Epithelial cell of alveolus of lung (primary cell): ENCODE results near the gene RFC4. TPM values are rescaled to one million over a fixed set of nuclear protein-coding genes. Genes with fewer than 3 reads are reported as not detected.

Experiments
- total RNA-seq: library from RNA; depleted of rRNA; stranded (reverse); fragments of >200 nt; gene quantifications from 2 replicates; pipeline ENCODE4 v1.2.1, GENCODE V29; 2015

The RFC4 gene
- total RNA-seq: 18.3 and 34.8 TPM in 2 replicates

DNA sequence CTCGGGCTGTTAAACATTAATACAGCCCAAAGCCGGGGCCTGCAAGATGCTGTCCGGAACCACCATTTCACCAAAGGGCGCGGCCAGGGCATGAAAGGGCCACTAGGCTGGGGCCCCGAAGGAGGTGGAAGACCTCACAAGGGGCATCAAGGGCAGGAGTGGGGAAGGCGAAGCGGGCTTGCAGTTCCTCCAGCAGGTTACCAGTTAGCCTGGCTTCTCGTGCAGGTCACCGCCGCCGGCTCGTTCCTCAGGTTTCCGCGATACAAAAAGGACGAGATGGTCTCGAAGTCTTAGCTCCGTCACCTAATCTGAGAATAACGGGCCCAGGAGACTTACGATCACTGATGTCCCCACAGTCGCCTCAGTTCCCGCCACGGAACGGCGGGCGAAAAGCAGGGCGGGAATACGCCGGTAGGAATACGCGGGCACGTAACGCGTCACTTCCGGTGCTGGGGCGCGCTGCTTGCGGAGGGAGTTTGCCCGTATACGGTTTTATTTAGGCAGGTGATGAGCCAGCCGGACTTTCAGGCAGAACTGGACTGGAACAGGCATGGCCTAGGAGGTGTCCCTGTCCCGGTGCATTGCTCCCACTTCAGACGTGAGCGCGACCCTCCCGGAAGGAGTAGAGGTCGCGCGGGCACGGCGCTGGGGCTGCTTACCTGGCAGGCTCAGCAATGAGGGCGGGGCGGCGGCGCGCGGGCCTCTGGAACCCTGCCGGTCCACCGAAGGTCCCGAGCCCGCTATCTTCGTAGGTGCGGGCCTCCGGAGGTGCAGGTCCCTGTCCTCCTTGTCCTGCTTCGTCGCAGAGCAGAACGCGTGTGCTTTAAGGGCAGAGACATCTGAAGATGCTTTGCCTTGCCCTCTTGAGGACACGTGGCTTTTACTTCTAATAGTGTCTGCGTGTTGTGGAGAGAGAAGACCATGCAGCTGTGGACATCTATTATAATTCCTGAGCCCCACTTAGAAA lies at the start of gene RFC4:
TSS of gene RFC4 (minus strand) at position 394 of the 967 bp plus-strand sequence. CDS start 1,769 bp downstream, outside the sequence.

DNA sequence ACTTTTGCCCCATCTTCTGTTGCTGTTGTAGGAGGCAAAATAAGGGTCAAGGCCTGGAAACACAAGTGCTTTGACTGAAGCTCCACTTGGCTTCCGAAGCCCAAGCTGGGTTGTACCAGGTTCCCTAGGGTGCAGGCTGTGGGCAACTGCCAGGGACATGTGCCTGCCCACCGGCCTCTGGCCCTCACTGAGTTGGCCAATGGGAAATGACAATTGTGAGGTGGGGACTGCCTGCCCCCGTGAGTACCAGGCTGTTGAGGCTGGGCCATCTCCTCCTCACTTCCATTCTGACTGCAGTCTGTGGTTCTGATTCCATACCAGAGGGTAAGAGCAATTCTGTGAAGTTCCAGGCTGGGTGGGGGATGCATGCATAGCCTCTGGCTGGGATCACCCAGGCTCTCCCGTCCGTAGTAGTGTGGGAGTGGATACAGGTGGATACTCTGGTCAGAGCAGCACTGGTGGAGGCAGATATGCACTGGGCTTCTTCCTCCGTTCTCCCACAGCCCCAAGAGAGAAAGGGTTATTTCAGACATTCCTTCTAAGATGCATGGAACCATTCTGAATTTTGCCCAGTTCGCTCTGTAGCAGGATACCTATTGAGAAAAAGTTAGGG lies 36.2 kb upstream of the RFC4 start, which contains the start of gene ADIPOQ:
TSS of gene ADIPOQ (plus strand) at position 285 of the 613 bp plus-strand sequence. CDS start 10,349 bp downstream, outside the sequence.

DNA sequence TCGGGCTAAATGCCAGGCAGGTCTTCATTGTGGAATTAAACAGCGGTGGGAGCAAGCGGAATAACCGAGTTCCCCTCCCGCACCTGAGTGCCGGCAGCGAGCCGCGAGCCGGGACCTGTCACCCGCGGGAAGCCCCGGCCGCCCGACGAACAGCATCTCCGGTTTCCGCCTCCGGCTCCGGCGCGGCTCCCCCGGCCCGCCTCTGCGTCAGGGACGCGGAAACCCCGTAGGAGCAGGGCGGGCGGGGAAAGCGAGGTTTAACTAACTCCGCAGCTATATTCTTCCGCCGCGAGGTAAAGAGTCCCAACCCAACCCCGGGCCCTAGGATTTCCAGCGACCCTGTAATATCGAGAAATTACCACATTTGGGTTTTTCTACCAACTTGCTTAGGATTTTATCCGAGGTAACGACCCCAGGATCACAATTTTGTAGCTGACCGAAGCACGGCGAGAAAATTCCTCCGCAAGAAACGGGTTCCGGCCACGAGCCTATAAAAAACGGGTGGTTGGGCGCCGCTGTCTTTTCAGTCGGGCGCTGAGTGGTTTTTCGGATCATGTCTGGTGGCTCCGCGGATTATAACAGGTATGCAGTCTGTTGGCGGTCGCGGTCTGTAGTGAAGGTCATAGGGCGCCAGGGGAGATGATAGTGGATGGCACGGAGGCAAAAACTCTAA lies 23.1 kb downstream of the RFC4 start, which contains the start of gene EIF4A2:
TSS of gene EIF4A2 (plus strand) at position 520 of the 673 bp plus-strand sequence. CDS start at position 554, 34 bp downstream.

Other genes starting within 250 kb of the RFC4 start
- gene TBCCD1, start 239.1 kb downstream of the RFC4 start, total RNA-seq: 11.0 and 14.0 TPM in 2 replicates
- gene DNAJB11, start 235.8 kb downstream of the RFC4 start, total RNA-seq: 48.7 and 72.1 TPM in 2 replicates
- not detected in 2 replicates for gene AHSG, start 193.4 kb downstream of the RFC4 start, total RNA-seq
- not detected in 2 replicates for gene FETUB, start 166.1 kb downstream of the RFC4 start, total RNA-seq
- gene HRG, start 140.5 kb downstream of the RFC4 start, total RNA-seq: not detected in 2 replicates
- gene KNG1, start 89.1 kb downstream of the RFC4 start, total RNA-seq: not detected in 2 replicates
- 195 and 294 TPM in 2 replicates for gene EIF4A2, start 22.9 kb downstream of the RFC4 start, total RNA-seq
- gene ADIPOQ, start 36.2 kb upstream of the RFC4 start, total RNA-seq: not detected in 2 replicates
- gene ST6GAL1, start 124.0 kb upstream of the RFC4 start, total RNA-seq: 6.9 and 13.0 TPM in 2 replicates